ENCODE results near the gene OR52W1. TPM values are rescaled to one million over a fixed set of nuclear protein-coding genes. Genes with fewer than 3 reads are reported as not detected.

Gene OR52W1
- total and polyA plus RNA-seq, 4 donors = not detected

DNA sequence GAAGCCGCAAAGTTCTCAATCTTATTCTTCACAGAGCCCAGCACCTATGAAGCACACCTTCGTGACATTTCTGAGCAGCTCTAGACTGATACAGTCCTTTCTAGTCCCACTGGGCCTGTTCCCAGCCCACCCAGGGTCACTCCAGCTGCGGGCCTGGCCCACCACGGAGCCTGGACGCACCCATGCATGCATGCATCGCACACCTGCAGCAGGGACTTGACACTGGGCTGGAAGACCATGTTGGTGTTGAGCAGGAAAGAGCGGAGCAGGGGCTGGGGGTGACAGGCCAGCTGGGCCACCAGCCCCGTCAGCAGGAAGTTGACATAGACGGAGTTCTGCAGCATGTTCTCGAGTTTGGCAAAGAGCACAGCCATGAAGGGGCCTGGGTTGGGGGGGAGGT is 15.5 kb downstream of the OR52W1 start:
- peaks cover 19 to 94% (median 78%) of the 10 kb centered on the region in 4 donors for H3K36me3 ChIP-seq (ENCODE audit: control insufficient read depth in 4 of 4, insufficient read depth in 3 of 4, low read depth in 1 of 4, low read length in 3 of 4)
- no peaks in the 10 kb centered on the region for H3K27me3 ChIP-seq (ENCODE audit: control insufficient read depth in 4 of 4, insufficient read depth in 4 of 4, low read length in 3 of 4)
- H3K9ac ChIP-seq (ENCODE audit: low read depth in 1 of 2, low read length in 2 of 2) = no peak overlapping the region
- no peaks in the 10 kb centered on the region for H3K9me3 ChIP-seq (ENCODE audit: control insufficient read depth in 4 of 4, low read length in 3 of 4)
- H3K4me1 ChIP-seq (ENCODE audit: control insufficient read depth in 4 of 4, insufficient read depth in 4 of 4, low read length in 3 of 4) = no peaks in the 10 kb centered on the region
- no peak overlapping the region for H3K27ac ChIP-seq (ENCODE audit: low read depth in 1 of 2, low read length in 2 of 2)
- 96% methylated on average over 10 of the region's 10 CpGs for WGBS
- no peak for TF ChIP-seq YY1 (IDR thresholded peaks at IDR 0.05)
- TF ChIP-seq SP1 (IDR thresholded peaks at IDR 0.05) = no peak
- TF ChIP-seq, protein P1, sequence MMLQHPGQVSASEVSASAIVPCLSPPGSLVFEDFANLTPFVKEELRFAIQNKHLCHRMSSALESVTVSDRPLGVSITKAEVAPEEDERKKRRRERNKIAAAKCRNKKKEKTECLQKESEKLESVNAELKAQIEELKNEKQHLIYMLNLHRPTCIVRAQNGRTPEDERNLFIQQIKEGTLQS (IDR thresholded peaks at IDR 0.05) = no peak
- no peak for TF ChIP-seq GABPA (IDR thresholded peaks at IDR 0.05 in 1 of 2, conservative IDR thresholded peaks at IDR 0.05 in 1 of 2)
- TF ChIP-seq MAX (IDR thresholded peaks at IDR 0.05) = no peak
- TF ChIP-seq FOXA1 (IDR thresholded peaks at IDR 0.05) = no peak
- TF ChIP-seq, protein P2, sequence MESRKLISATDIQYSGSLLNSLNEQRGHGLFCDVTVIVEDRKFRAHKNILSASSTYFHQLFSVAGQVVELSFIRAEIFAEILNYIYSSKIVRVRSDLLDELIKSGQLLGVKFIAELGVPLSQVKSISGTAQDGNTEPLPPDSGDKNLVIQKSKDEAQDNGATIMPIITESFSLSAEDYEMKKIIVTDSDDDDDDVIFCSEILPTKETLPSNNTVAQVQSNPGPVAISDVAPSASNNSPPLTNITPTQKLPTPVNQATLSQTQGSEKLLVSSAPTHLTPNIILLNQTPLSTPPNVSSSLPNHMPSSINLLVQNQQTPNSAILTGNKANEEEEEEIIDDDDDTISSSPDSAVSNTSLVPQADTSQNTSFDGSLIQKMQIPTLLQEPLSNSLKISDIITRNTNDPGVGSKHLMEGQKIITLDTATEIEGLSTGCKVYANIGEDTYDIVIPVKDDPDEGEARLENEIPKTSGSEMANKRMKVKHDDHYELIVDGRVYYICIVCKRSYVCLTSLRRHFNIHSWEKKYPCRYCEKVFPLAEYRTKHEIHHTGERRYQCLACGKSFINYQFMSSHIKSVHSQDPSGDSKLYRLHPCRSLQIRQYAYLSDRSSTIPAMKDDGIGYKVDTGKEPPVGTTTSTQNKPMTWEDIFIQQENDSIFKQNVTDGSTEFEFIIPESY (IDR thresholded peaks at IDR 0.05) = no peak
- no peak for TF ChIP-seq JUND (IDR thresholded peaks at IDR 0.05)
- TF ChIP-seq, protein P3, sequence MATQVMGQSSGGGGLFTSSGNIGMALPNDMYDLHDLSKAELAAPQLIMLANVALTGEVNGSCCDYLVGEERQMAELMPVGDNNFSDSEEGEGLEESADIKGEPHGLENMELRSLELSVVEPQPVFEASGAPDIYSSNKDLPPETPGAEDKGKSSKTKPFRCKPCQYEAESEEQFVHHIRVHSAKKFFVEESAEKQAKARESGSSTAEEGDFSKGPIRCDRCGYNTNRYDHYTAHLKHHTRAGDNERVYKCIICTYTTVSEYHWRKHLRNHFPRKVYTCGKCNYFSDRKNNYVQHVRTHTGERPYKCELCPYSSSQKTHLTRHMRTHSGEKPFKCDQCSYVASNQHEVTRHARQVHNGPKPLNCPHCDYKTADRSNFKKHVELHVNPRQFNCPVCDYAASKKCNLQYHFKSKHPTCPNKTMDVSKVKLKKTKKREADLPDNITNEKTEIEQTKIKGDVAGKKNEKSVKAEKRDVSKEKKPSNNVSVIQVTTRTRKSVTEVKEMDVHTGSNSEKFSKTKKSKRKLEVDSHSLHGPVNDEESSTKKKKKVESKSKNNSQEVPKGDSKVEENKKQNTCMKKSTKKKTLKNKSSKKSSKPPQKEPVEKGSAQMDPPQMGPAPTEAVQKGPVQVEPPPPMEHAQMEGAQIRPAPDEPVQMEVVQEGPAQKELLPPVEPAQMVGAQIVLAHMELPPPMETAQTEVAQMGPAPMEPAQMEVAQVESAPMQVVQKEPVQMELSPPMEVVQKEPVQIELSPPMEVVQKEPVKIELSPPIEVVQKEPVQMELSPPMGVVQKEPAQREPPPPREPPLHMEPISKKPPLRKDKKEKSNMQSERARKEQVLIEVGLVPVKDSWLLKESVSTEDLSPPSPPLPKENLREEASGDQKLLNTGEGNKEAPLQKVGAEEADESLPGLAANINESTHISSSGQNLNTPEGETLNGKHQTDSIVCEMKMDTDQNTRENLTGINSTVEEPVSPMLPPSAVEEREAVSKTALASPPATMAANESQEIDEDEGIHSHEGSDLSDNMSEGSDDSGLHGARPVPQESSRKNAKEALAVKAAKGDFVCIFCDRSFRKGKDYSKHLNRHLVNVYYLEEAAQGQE (IDR thresholded peaks at IDR 0.05) = no peak
- TF ChIP-seq TAF1 (conservative IDR thresholded peaks at IDR 0.05) = no peak
- no peak for TF ChIP-seq FOXA2 (IDR thresholded peaks at IDR 0.05)
- no peak for TF ChIP-seq RAD21 (IDR thresholded peaks at IDR 0.05)
- TF ChIP-seq RXRA (IDR thresholded peaks at IDR 0.05) = no peak
- no peak for TF ChIP-seq NR2F2 (IDR thresholded peaks at IDR 0.05)
- no peak for DNase-seq (ENCODE audit: low spot score)
- H3K4me3 ChIP-seq (ENCODE audit: low read depth in 1 of 3, low read length in 3 of 3) = no peak overlapping the region

DNA sequence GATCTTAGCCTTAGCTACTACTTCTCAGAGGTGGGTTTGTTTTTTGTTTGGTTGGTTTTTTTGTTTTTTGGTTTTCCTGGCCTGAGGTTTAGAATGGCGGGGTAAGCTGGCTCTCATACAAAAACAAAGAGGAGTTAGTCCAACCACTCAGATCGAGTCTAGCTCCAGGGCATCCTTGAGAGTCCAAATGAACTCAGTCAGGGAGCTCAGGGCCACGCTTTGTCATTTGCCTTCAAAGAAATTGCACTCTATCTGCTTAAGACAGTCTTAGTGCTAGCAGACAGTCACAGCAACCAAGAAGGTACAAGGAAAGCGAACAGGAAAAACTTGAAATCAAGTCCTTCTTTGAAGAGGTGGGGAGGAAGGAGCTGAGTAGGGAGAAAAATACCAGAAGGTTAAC is 17.5 kb downstream of the OR52W1 start:
- Histone ChIP-seq H3K4me3 (ENCODE audit: low read depth in 1 of 3, low read length in 3 of 3) (no peak overlapping the region), H3K36me3 (ENCODE audit: control insufficient read depth in 4 of 4, insufficient read depth in 3 of 4, low read depth in 1 of 4, low read length in 3 of 4) (peaks cover 10 to 93% (median 75%) of the 10 kb centered on the region in 4 donors), H3K4me1 (ENCODE audit: control insufficient read depth in 4 of 4, insufficient read depth in 4 of 4, low read length in 3 of 4) (no peaks in the 10 kb centered on the region), H3K9me3 (ENCODE audit: control insufficient read depth in 4 of 4, low read length in 3 of 4) (no peaks in the 10 kb centered on the region), H3K27me3 (ENCODE audit: control insufficient read depth in 4 of 4, insufficient read depth in 4 of 4, low read length in 3 of 4) (no peaks in the 10 kb centered on the region), H3K27ac (ENCODE audit: low read depth in 1 of 2, low read length in 2 of 2) (no peak overlapping the region), H3K9ac (ENCODE audit: low read depth in 1 of 2, low read length in 2 of 2) (no peak overlapping the region)
- 95% methylated on average over 4 of the region's 4 CpGs for WGBS
- DNase-seq (ENCODE audit: low spot score) = no peak
- TF ChIP-seq HNF4A (conservative IDR thresholded peaks at IDR 0.05) = no peak

Data from liver (tissue), 9 donors.